Hepatocyte (in vitro differentiated cells): ENCODE data around the gene PNPLA8. TPM values are rescaled to one million over a fixed set of nuclear protein-coding genes. Genes with fewer than 3 reads are reported as not detected.

ENCODE experiments used
- DNase-seq: peaks from one replicate; pipeline ENCODE4 v3.0.0-alpha.2; 2016; ENCODE audit warnings: low spot score
- H2AFZ ChIP-seq: fragments of 200-600 bp; sonication (generic); 2 replicates; pipeline ENCODE4 v1.6.0; 2016; ENCODE audit warnings: antibody characterized with exemption, mild to moderate bottlenecking
- H3K27ac ChIP-seq: fragments of 200-600 bp; sonication (generic); 2 replicates; pipeline ENCODE4 v1.5.1; 2016; ENCODE audit warnings: mild to moderate bottlenecking
- H3K27me3 ChIP-seq: fragments of 200-600 bp; sonication (generic); 2 replicates; pipeline ENCODE4 v1.6.1; 2016
- H3K36me3 ChIP-seq: fragments of 200-600 bp; sonication (generic); replicated peaks from 2 replicates; pipeline ENCODE4 v1.5.1; 2016; ENCODE audit warnings: low read depth; ENCODE audit not compliant: insufficient read depth
- H3K4me1 ChIP-seq: fragments of 200-600 bp; sonication (generic); 2 replicates; pipeline ENCODE4 v1.5.1; 2016; ENCODE audit warnings: mild to moderate bottlenecking, moderate library complexity; ENCODE audit not compliant: insufficient read depth
- H3K4me2 ChIP-seq: fragments of 200-600 bp; sonication (generic); 2 replicates; pipeline ENCODE4 v1.6.0; 2016
- H3K4me3 ChIP-seq: fragments of 200-600 bp; sonication (generic); 2 replicates; pipeline ENCODE4 v1.5.1; 2016; ENCODE audit warnings: mild to moderate bottlenecking
- H3K79me2 ChIP-seq: fragments of 200-600 bp; sonication (generic); 2 replicates; pipeline ENCODE4 v1.6.0; 2017; ENCODE audit warnings: mild to moderate bottlenecking
- H3K9me2 ChIP-seq: fragments of 200-600 bp; sonication (generic); replicated peaks from 2 replicates; pipeline ENCODE4 v1.6.0; 2017; ENCODE audit warnings: mild to moderate bottlenecking; ENCODE audit not compliant: insufficient read depth
- H3K9me3 ChIP-seq: fragments of 200-600 bp; sonication (generic); 2 replicates; pipeline ENCODE4 v1.5.1; 2016; ENCODE audit warnings: low read depth, mild to moderate bottlenecking
- H4K20me1 ChIP-seq: fragments of 200-600 bp; sonication (generic); 2 replicates; pipeline ENCODE4 v1.6.0; 2016; ENCODE audit warnings: mild to moderate bottlenecking; ENCODE audit not compliant: insufficient read depth, poor library complexity, severe bottlenecking
- EZH2 ChIP-seq: fragments of 200-600 bp; sonication (generic); IDR thresholded peaks from 2 replicates; pipeline ENCODE4 v1.6.1; 2016; ENCODE audit warnings: antibody characterized with exemption, mild to moderate bottlenecking, borderline replicate concordance
- EZH2phosphoT487 ChIP-seq: fragments of 200-600 bp; sonication (generic); IDR thresholded peaks from one replicate; pipeline ENCODE4 v1.6.1; 2018; ENCODE audit warnings: antibody characterized with exemption, mild to moderate bottlenecking, low read depth, moderate library complexity; ENCODE audit not compliant: unreplicated experiment, severe bottlenecking
- WGBS: methylation state at CpG from one replicate; pipeline ENCODE4 v1.1.6; 2016; ENCODE audit warnings: low lambda C conversion rate; ENCODE audit errors: missing lambda C conversion rate; 5-methylcytosine and 5-hydroxymethylcytosine counted together
- polyA plus RNA-seq: library from polyadenylated mRNA; unstranded; fragments of >200 nt; fragmentation: Nextera tagmentation; extraction: Ambion mirVana; gene quantifications from 2 replicates; pipeline ENCODE4 v1.2.1, GENCODE V29; 2016
- total RNA-seq: library from RNA; depleted of rRNA; stranded (reverse); fragments of >200 nt; gene quantifications from 2 replicates; pipeline ENCODE4 v1.2.3, GENCODE V29; 2014
- TF ChIP-seq, protein P1 (sequence below): fragments of 200-600 bp; sonication (generic); IDR thresholded peaks from 2 replicates; pipeline ENCODE4 v1.5.1; 2016; ENCODE audit warnings: antibody characterized with exemption, mild to moderate bottlenecking; ENCODE audit not compliant: poor library complexity

PNPLA8 gene
- total and polyA plus RNA-seq, 2 experiments from 2014 or later: 25.2 to 48.3 TPM

DNA sequence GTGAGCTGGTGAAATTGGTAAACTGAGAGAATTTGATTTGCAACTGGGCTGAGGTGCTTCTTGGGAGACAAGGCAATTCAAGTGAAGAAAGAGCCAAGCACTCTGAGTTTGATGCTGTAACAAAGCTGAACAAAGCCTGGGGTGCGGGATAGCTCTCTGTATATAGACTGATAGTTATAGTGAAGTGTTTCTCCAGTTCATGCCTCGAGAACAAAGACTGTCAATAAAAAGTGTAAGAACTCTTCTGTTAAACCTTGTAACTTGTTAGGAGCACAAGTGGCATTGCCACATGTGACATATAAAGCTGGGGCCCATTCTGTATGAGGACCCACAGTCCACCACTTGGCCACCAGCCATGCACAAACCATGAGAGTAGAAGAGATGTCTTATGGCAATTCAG is 11.3 kb upstream of the PNPLA8 start:
- H3K79me2 ChIP-seq: no peaks in the 10 kb centered on the region
- DNase-seq: no peak
- H3K9me3 ChIP-seq: no peaks in the 10 kb centered on the region
- no peaks in the 10 kb centered on the region for H4K20me1 ChIP-seq
- no peak overlapping the region for H2AFZ ChIP-seq
- H3K4me2 ChIP-seq: no peak overlapping the region
- 87% methylated on average over 2 of the region's 2 CpGs for whole genome bisulfite sequencing
- H3K36me3 ChIP-seq: no peaks in the 10 kb centered on the region
- no peaks in the 10 kb centered on the region for H3K4me1 ChIP-seq
- H3K27me3 ChIP-seq: no peaks in the 10 kb centered on the region
- no peak overlapping the region for H3K27ac ChIP-seq
- H3K9me2 ChIP-seq: no peaks in the 10 kb centered on the region
- TF ChIP-seq EZH2phosphoT487: no peak
- TF ChIP-seq, protein P1, sequence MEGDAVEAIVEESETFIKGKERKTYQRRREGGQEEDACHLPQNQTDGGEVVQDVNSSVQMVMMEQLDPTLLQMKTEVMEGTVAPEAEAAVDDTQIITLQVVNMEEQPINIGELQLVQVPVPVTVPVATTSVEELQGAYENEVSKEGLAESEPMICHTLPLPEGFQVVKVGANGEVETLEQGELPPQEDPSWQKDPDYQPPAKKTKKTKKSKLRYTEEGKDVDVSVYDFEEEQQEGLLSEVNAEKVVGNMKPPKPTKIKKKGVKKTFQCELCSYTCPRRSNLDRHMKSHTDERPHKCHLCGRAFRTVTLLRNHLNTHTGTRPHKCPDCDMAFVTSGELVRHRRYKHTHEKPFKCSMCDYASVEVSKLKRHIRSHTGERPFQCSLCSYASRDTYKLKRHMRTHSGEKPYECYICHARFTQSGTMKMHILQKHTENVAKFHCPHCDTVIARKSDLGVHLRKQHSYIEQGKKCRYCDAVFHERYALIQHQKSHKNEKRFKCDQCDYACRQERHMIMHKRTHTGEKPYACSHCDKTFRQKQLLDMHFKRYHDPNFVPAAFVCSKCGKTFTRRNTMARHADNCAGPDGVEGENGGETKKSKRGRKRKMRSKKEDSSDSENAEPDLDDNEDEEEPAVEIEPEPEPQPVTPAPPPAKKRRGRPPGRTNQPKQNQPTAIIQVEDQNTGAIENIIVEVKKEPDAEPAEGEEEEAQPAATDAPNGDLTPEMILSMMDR: no peak
- TF ChIP-seq EZH2: no peak
- no peak overlapping the region for H3K4me3 ChIP-seq

DNA sequence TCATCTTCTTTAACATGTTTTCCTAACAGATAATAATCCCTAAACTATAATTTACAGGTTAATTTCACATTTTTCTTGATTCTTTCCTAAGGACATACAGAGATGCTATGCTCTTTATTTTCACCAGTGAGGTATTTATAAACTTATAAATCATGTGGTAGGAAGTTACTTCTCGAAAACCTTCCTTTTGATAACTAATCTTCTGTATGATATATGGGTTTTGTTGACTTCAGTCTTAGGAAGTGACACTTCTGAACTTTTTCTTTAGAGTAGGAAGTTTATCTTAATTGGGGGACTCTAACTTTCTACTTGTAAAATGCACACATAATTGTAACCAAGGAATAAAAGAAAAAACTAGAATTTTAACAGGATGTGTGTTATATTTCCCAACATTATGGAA is 9.8 kb upstream of the PNPLA8 start:
- no peak for DNase-seq
- H3K4me2 ChIP-seq: no peak overlapping the region
- WGBS: 79% methylated on average over 1 of the region's 1 CpG

DNA sequence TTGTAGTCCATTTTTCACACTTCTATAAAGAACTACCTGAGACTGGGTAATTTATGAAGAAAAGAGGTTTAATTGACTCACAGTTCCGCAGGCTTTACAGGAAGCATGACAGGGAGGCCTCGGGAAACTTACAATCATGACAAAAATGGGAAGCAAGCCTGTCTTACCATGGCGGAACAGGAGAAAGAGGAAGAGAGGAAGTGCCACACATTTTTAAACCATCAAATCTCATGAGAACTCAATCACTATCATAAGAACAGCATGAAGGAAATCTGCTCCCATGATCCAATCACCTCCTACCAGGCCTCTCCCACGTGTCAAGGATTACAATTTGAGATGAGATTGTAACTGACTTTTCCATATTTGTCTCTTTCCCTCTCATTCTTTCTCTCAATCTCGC is 9.3 kb upstream of the PNPLA8 start:
- no peaks in the 10 kb centered on the region for H3K79me2 ChIP-seq
- no peaks in the 10 kb centered on the region for H3K36me3 ChIP-seq
- no peaks in the 10 kb centered on the region for H4K20me1 ChIP-seq
- no peaks in the 10 kb centered on the region for H3K27me3 ChIP-seq
- H3K4me1 ChIP-seq: no peaks in the 10 kb centered on the region
- DNase-seq: no peak
- no peaks in the 10 kb centered on the region for H3K9me2 ChIP-seq
- H3K4me3 ChIP-seq: no peak overlapping the region
- TF ChIP-seq, protein P1: no peak
- no peak for TF ChIP-seq EZH2
- TF ChIP-seq EZH2phosphoT487: no peak
- H3K4me2 ChIP-seq: no peak overlapping the region
- H3K27ac ChIP-seq: no peak overlapping the region
- WGBS: 88% methylated on average over 5 of the region's 5 CpGs
- H2AFZ ChIP-seq: no peak overlapping the region
- no peaks in the 10 kb centered on the region for H3K9me3 ChIP-seq

More for the DNA sequence above, 9.8 kb upstream of the PNPLA8 start:
- TF ChIP-seq EZH2phosphoT487: no peak
- TF ChIP-seq, protein P1: no peak
- no peak for TF ChIP-seq EZH2
- no peaks in the 10 kb centered on the region for H4K20me1 ChIP-seq
- H3K9me2 ChIP-seq: no peaks in the 10 kb centered on the region
- H3K4me1 ChIP-seq: no peaks in the 10 kb centered on the region
- H2AFZ ChIP-seq: no peak overlapping the region
- H3K4me3 ChIP-seq: no peak overlapping the region
- H3K27me3 ChIP-seq: no peaks in the 10 kb centered on the region
- no peaks in the 10 kb centered on the region for H3K36me3 ChIP-seq
- H3K79me2 ChIP-seq: no peaks in the 10 kb centered on the region
- no peaks in the 10 kb centered on the region for H3K9me3 ChIP-seq
- no peak overlapping the region for H3K27ac ChIP-seq

DNA sequence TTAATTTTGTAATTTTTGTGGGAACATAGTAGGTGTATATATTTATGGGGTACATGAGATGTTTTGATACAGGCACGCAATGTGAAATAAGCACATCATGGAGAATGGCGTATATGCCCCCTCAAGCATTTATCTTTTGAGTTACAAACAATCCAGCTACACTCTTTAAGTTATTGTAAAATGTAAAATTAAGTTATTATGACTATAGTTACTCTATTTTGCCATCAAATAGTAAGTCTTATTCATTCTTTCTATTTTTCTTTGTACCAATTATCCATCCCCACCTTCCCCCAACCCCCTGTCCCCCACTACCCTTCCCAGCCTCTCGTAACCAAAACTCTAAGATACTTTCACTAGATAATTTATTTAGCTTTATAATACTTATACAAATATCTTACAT is 7.8 kb upstream of the PNPLA8 start:
- H4K20me1 ChIP-seq: no peaks in the 10 kb centered on the region
- H3K27me3 ChIP-seq: no peaks in the 10 kb centered on the region
- H3K27ac ChIP-seq: no peak overlapping the region
- H3K4me3 ChIP-seq: no peak overlapping the region
- no peak for DNase-seq
- H3K36me3 ChIP-seq: no peaks in the 10 kb centered on the region
- no peaks in the 10 kb centered on the region for H3K79me2 ChIP-seq
- TF ChIP-seq, protein P1: no peak
- no peak overlapping the region for H3K4me2 ChIP-seq
- H3K4me1 ChIP-seq: no peaks in the 10 kb centered on the region
- H3K9me2 ChIP-seq: no peaks in the 10 kb centered on the region
- WGBS: 98% methylated on average over 3 of the region's 3 CpGs
- no peaks in the 10 kb centered on the region for H3K9me3 ChIP-seq
- no peak overlapping the region for H2AFZ ChIP-seq
